Osteoblast (primary cell): ENCODE results near the gene TMBIM1. TPM values are rescaled to one million over a fixed set of nuclear protein-coding genes. Genes with fewer than 3 reads are reported as not detected.
A peak's percentile ranks its signal among the peaks of the same experiment; 100 is the strongest.

Experiments
- DNase-seq: peaks from one replicate; pipeline ENCODE4 v3.0.0; 2011; ENCODE audit warnings: low spot score, mixed read lengths; ENCODE audit not compliant: insufficient read length; ENCODE audit errors: missing footprints
- H2AFZ ChIP-seq: 2 replicates; pipeline ENCODE4 v1.6.0; 2011; ENCODE audit warnings: mild to moderate bottlenecking, low read length
- H3K27ac ChIP-seq: 2 replicates; pipeline ENCODE4 v1.5.1; 2011; ENCODE audit warnings: mild to moderate bottlenecking, low read depth, low read length, moderate library complexity
- H3K27me3 ChIP-seq: 2 replicates; pipeline ENCODE4 v1.6.0; 2012; ENCODE audit warnings: mild to moderate bottlenecking, control low read depth, inconsistent platforms, low read length, moderate library complexity; ENCODE audit not compliant: insufficient read depth
- H3K36me3 ChIP-seq: 2 replicates; pipeline ENCODE4 v1.5.1; 2011; ENCODE audit warnings: mild to moderate bottlenecking, low read length, control low read depth, moderate library complexity; ENCODE audit not compliant: insufficient read depth
- H3K4me1 ChIP-seq: 2 replicates; pipeline ENCODE4 v1.5.1; 2011; ENCODE audit warnings: mild to moderate bottlenecking, low read length, control low read depth, moderate library complexity; ENCODE audit not compliant: insufficient read depth
- H3K4me2 ChIP-seq: 2 replicates; pipeline ENCODE4 v1.6.0; 2011; ENCODE audit warnings: mild to moderate bottlenecking, low read length; ENCODE audit not compliant: insufficient read depth
- H3K4me3 ChIP-seq: fragments of 200-600 bp; sonication (generic); 3 replicates; pipeline ENCODE4 v1.5.1; 2012; ENCODE audit warnings: mild to moderate bottlenecking, low read length, inconsistent platforms; ENCODE audit not compliant: insufficient read depth
- H3K79me2 ChIP-seq: 2 replicates; pipeline ENCODE4 v1.6.0; 2012; ENCODE audit warnings: mild to moderate bottlenecking, low read length, control low read depth, inconsistent platforms; ENCODE audit not compliant: insufficient read depth
- H3K9me3 ChIP-seq: 2 replicates; pipeline ENCODE4 v1.5.1; 2011; ENCODE audit warnings: low read depth, low read length, control low read depth
- H4K20me1 ChIP-seq: 2 replicates; pipeline ENCODE4 v1.6.0; 2012; ENCODE audit warnings: mild to moderate bottlenecking, low read length, control low read depth; ENCODE audit not compliant: insufficient read depth
- CTCF ChIP-seq: IDR thresholded peaks from 2 replicates; pipeline ENCODE4 v1.5.1; 2011; ENCODE audit warnings: mild to moderate bottlenecking, low read depth, low read length, moderate library complexity; ENCODE audit errors: extremely low read depth
- total RNA-seq: library from RNA; depleted of rRNA; stranded (reverse); fragments of >200 nt; gene quantifications from 2 replicates; pipeline ENCODE4 v1.2.3, GENCODE V29; 2012

The TMBIM1 gene
- total RNA-seq, 1 donor: 155 TPM

DNA sequence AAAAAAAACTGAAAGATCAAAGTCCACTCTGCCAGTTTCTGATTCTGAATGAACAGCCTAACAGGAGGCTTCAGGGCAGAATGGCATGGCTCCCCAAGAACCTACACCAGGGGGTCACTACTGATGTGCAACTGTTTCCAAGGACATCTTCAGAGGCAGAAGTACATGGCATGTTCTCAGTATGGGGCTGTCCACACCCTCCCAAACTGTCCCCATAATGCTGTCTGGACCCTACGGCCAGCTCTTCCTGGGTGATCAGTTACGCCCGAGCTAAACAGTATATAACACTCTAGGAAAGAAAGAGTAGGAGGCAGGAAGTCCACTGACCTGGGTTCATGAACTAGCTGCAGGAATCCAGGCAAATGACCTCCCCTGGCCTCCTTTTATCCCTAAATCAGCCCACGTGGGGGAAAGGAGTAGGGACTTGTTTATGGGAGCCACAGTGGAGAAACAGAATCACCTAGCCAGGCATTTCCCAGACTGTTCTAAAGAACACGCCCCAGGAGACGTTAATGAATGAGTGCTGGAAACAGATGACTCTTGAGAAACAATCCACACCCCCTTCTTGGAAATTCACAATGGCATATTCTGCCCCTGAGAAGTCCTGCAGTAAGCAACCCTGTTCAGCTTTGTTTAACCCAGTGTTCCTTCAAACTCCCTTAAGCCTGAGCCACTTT is 2.5 kb downstream of the TMBIM1 start:
- Histone ChIP-seq H3K4me1 (peaks cover 59% of the 10 kb centered on the region), H3K4me3 (peak overlapping the region; percentile 87), H3K36me3 (no peaks in the 10 kb centered on the region), H3K9me3 (no peaks in the 10 kb centered on the region), H2AFZ (no peak overlapping the region), H3K79me2 (peaks cover 68% of the 10 kb centered on the region), H3K27ac (peak overlapping the region; percentile 64), H3K27me3 (no peaks in the 10 kb centered on the region), H4K20me1 (peaks cover 18% of the 10 kb centered on the region), H3K4me2 (peak overlapping the region; percentile 94)
- DNase-seq: peak; percentile 87
- no peak for TF ChIP-seq CTCF

GRCh38 chr2:218286570-218287459 is 5.5 kb downstream of the TMBIM1 start:
- peaks cover 87% of the 10 kb centered on the region for H3K79me2 ChIP-seq

GRCh38 chr2:218285604-218286003 is 6.7 kb downstream of the TMBIM1 start:
- Histone ChIP-seq H3K27ac (peak overlapping the region; percentile 98), H3K79me2 (peaks cover 83% of the 10 kb centered on the region), H3K4me1 (peaks cover 78% of the 10 kb centered on the region), H3K9me3 (no peaks in the 10 kb centered on the region), H3K27me3 (no peaks in the 10 kb centered on the region), H4K20me1 (peaks cover 20% of the 10 kb centered on the region), H3K36me3 (peaks cover 9% of the 10 kb centered on the region), H3K4me2 (peak overlapping the region; percentile 83), H2AFZ (no peak overlapping the region), H3K4me3 (peak overlapping the region; percentile 67)
- no peak for TF ChIP-seq CTCF
- DNase-seq: peak; percentile 92

More at GRCh38 chr2:218286570-218287459, 5.5 kb downstream of the TMBIM1 start:
- Histone ChIP-seq H3K27me3 (no peaks in the 10 kb centered on the region), H2AFZ (peak overlapping the region; percentile 77), H3K9me3 (no peaks in the 10 kb centered on the region), H3K27ac (peak overlapping the region; percentile 98), H3K4me3 (peak overlapping the region; percentile 67), H3K4me2 (peak overlapping the region; percentile 83), H3K36me3 (peaks cover 4% of the 10 kb centered on the region), H4K20me1 (peaks cover 28% of the 10 kb centered on the region), H3K4me1 (peaks cover 82% of the 10 kb centered on the region)
- no peak for TF ChIP-seq CTCF
- peak; percentile 98 for DNase-seq
